Measurements from ENCODE around the gene PTPRM. TPM values are rescaled to one million over a fixed set of nuclear protein-coding genes. Genes with fewer than 3 reads are reported as not detected.
A peak's percentile ranks its signal among the peaks of the same experiment; 100 is the strongest.

The PTPRM gene
- 71.3 to 82.1 TPM (median 72.7 TPM) in 3 replicates for total RNA-seq

DNA sequence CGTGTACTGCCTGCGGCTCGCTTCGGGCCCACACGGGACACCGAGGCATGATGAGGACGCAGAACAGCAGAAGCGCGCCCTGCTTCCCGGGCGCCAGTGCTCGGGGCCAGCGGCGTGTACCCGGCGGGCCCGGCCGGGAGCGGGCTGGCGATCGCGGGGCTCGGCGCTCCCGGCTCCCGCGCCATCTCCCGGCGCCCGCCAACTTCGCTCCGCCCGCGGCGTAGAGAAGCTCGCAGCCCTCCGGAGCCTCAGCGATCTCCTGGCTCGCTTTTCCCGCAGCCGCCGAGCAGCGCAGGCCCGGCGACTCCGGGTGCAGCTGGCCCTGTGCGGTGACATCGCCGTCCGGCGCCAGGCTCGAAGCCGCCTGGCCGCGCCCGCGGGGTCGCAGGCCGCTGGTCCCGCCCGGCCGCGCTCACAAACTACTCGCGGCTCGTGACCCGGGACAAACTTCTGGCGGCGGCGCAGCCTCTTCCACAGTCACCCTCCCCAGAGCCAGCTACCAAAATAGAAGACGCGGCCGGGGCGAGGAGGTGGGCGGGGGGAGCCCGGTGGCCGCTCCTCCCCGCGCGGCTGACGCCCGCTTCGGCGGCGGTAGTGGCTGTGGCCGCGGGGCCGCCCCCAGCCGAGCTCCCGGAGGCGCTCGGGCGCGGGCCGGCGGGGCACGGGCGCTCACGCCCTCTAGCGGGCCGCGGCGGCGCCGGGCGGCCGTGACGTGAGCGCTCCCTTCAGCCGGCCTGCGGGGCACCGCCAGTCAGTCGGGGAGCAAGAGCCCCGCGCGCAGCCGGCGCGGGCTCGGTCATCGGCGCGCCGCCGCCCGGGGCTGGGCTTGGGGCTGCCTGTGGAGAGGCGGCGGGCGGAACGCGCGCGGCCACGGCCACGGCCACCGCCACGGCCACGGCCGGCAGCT is at the start of gene PTPRM:
Gene PTPRM (plus strand): TSS at position 750 of the 907 bp plus-strand sequence. CDS start 503 bp downstream, outside the sequence.
- TF ChIP-seq, protein P1, sequence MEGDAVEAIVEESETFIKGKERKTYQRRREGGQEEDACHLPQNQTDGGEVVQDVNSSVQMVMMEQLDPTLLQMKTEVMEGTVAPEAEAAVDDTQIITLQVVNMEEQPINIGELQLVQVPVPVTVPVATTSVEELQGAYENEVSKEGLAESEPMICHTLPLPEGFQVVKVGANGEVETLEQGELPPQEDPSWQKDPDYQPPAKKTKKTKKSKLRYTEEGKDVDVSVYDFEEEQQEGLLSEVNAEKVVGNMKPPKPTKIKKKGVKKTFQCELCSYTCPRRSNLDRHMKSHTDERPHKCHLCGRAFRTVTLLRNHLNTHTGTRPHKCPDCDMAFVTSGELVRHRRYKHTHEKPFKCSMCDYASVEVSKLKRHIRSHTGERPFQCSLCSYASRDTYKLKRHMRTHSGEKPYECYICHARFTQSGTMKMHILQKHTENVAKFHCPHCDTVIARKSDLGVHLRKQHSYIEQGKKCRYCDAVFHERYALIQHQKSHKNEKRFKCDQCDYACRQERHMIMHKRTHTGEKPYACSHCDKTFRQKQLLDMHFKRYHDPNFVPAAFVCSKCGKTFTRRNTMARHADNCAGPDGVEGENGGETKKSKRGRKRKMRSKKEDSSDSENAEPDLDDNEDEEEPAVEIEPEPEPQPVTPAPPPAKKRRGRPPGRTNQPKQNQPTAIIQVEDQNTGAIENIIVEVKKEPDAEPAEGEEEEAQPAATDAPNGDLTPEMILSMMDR (IDR thresholded peaks at IDR 0.05; ENCODE audit: unreplicated experiment): peak; percentile 11
- peak; percentile 65 to 88 for DNase-seq (ENCODE audit: low spot score in 2 of 2, unreplicated experiment in 2 of 2)
- Mint-ChIP-seq H3K27me3 (ENCODE audit: low read depth) (peaks cover 18% of the 10 kb centered on the region), H3K27ac (peak within 1 kb of the TSS; percentile 91), H3K9me3 (no peaks in the 10 kb centered on the region), H3K36me3 (peaks cover 5% of the 10 kb centered on the region), H3K4me1 (peaks cover 28% of the 10 kb centered on the region), H3K4me3 (peak within 1 kb of the TSS; percentile 80)

DNA sequence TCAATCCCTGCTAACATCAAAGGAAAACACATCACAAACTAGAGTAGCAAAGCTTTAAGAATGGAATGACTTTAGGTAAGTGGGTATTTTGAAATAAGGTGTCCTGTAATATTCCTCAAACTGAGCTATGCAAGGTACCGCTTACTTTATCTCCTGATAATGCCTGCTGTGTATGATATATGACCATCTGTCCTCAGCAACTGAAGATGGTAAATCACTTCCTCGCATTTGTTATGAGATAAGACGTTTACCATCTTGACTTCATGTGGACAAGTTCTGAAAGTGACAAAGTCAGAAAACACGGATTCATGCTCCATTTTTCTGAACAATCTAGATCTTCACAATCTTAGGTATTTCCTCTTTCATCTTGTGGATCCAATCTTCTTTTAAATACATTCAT is 49.3 kb upstream of the PTPRM start:
- no peak overlapping the region for H3K4me3 Mint-ChIP-seq
- H3K4me1 Mint-ChIP-seq: peaks cover 17% of the 10 kb centered on the region
- H3K9me3 Mint-ChIP-seq: no peaks in the 10 kb centered on the region
- TF ChIP-seq, protein P1 (IDR thresholded peaks at IDR 0.05; ENCODE audit: unreplicated experiment): no peak
- H3K36me3 Mint-ChIP-seq: no peaks in the 10 kb centered on the region
- no peak for DNase-seq (ENCODE audit: low spot score in 2 of 2, unreplicated experiment in 2 of 2)
- H3K27ac Mint-ChIP-seq: no peak overlapping the region
- no peaks in the 10 kb centered on the region for H3K27me3 Mint-ChIP-seq (ENCODE audit: low read depth)

GRCh38 chr18:7520200-7520785 is 46.8 kb upstream of the PTPRM start:
- H3K27me3 Mint-ChIP-seq (ENCODE audit: low read depth): no peaks in the 10 kb centered on the region
- DNase-seq (ENCODE audit: low spot score in 2 of 2, unreplicated experiment in 2 of 2): no peak
- peaks cover 33% of the 10 kb centered on the region for H3K4me1 Mint-ChIP-seq
- no peak overlapping the region for H3K4me3 Mint-ChIP-seq
- no peaks in the 10 kb centered on the region for H3K36me3 Mint-ChIP-seq
- H3K9me3 Mint-ChIP-seq: peaks cover under 1% of the 10 kb centered on the region
- TF ChIP-seq, protein P1 (IDR thresholded peaks at IDR 0.05; ENCODE audit: unreplicated experiment): no peak
- no peak overlapping the region for H3K27ac Mint-ChIP-seq

DNA sequence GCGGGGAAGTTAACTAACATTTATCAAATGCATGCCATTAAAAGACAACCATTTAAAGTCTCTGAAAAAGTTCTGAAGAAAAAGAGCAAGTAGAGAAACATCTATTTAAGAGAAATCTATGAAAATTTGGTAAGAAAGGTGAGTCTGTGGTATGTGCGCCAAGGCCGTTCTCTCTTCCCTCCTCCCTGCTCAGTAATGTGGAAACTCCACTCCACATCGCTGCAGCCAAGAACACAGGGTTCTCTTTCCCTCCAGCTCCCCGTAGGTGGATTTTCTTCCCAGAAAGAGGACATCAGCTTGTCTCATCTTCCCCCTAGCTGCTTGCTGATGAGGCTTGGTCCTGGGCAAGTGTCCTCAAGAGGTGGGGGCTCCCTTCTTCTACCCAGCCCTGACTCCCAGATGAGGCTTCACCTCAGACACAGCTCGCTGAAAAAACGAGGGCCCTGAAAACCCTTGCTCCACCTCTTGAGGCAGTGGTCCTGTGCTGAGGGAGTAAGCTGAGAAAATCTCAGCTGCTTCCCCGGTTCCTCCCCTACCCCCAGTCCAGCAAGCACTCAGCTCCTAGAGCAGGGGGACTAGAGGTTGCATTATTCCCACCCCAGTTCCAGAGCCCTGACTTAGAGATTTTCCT is 45.8 kb upstream of the PTPRM start:
- Mint-ChIP-seq H3K4me1 (peaks cover 37% of the 10 kb centered on the region), H3K36me3 (no peaks in the 10 kb centered on the region), H3K9me3 (peaks cover 4% of the 10 kb centered on the region), H3K4me3 (no peak overlapping the region), H3K27ac (no peak overlapping the region), H3K27me3 (ENCODE audit: low read depth) (no peaks in the 10 kb centered on the region)
- TF ChIP-seq, protein P1 (IDR thresholded peaks at IDR 0.05; ENCODE audit: unreplicated experiment): no peak
- no peak for DNase-seq (ENCODE audit: low spot score in 2 of 2, unreplicated experiment in 2 of 2)

DNA sequence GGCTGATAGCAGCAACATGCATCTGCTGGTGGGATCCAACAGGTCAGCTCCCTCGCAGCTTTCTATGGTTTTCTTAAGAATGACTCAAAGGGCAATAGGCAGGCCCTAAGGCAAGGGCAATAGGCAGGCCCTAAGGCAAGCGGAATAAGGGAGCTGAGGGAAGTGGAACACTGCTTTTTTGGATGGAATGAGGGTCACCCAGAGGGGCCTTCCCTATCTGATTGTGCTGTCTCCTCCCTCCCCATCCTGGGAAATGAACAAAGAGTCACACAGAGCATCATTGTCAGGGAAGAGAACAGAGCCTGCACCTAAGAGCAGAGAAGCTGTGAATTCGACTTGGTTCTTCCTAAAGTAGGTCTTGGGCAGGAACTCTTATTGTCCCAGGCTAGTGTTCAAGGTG is 43.3 kb upstream of the PTPRM start:
- Mint-ChIP-seq H3K27me3 (ENCODE audit: low read depth) (no peaks in the 10 kb centered on the region), H3K36me3 (no peaks in the 10 kb centered on the region), H3K27ac (peak overlapping the region; percentile 44), H3K4me1 (peaks cover 34% of the 10 kb centered on the region), H3K4me3 (no peak overlapping the region), H3K9me3 (peaks cover 4% of the 10 kb centered on the region)
- TF ChIP-seq, protein P1 (IDR thresholded peaks at IDR 0.05; ENCODE audit: unreplicated experiment): no peak
- no peak for DNase-seq (ENCODE audit: low spot score in 2 of 2, unreplicated experiment in 2 of 2)
